Ishikawa (cell line): ENCODE measurements around the gene GTF3C5.

Source experiments
- CEBPB ChIP-seq: IDR thresholded peaks from 2 replicates; pipeline ENCODE4 v1.6.1; 2012
- CREB1 ChIP-seq: IDR thresholded peaks from 2 replicates; pipeline ENCODE4 v1.6.1; 2012; ENCODE audit warnings: low read depth
- EGR1 ChIP-seq: IDR thresholded peaks from 2 replicates; pipeline ENCODE4 v1.6.1; 2012
- EP300 ChIP-seq: IDR thresholded peaks from 2 replicates; pipeline ENCODE4 v1.6.1; 2012; ENCODE audit warnings: borderline replicate concordance
- FOXM1 ChIP-seq: IDR thresholded peaks from 2 replicates; pipeline ENCODE4 v1.6.1; 2012; ENCODE audit warnings: low read depth, borderline replicate concordance
- NFIC ChIP-seq: IDR thresholded peaks from 2 replicates; pipeline ENCODE4 v1.6.1; 2012
- RAD21 ChIP-seq: IDR thresholded peaks from 2 replicates; pipeline ENCODE4 v1.6.1; 2012; ENCODE audit warnings: low read depth
- TAF1 ChIP-seq: IDR thresholded peaks from 2 replicates; pipeline ENCODE4 v1.6.1; 2012; ENCODE audit warnings: low read depth, mild to moderate bottlenecking
- TCF12 ChIP-seq: IDR thresholded peaks from 2 replicates; pipeline ENCODE4 v1.6.1; 2012; ENCODE audit warnings: low read depth
- TEAD4 ChIP-seq: IDR thresholded peaks from 2 replicates; pipeline ENCODE4 v1.6.1; 2012
- YY1 ChIP-seq: IDR thresholded peaks from 2 replicates; pipeline ENCODE4 v1.6.1; 2012; ENCODE audit warnings: low read depth
- ZBTB7A ChIP-seq: IDR thresholded peaks from 2 replicates; pipeline ENCODE4 v1.6.1; 2012; ENCODE audit warnings: low read depth
- TF ChIP-seq, protein P1 (sequence below): IDR thresholded peaks from 2 replicates; pipeline ENCODE4 v1.6.1; 2012
- TF ChIP-seq, protein P2 (sequence below): IDR thresholded peaks from 2 replicates; pipeline ENCODE4 v1.6.1; 2012
- TF ChIP-seq, protein P3 (sequence below): IDR thresholded peaks from 2 replicates; pipeline ENCODE4 v1.6.1; 2012; ENCODE audit warnings: low read depth, mild to moderate bottlenecking

Gene GTF3C5

DNA sequence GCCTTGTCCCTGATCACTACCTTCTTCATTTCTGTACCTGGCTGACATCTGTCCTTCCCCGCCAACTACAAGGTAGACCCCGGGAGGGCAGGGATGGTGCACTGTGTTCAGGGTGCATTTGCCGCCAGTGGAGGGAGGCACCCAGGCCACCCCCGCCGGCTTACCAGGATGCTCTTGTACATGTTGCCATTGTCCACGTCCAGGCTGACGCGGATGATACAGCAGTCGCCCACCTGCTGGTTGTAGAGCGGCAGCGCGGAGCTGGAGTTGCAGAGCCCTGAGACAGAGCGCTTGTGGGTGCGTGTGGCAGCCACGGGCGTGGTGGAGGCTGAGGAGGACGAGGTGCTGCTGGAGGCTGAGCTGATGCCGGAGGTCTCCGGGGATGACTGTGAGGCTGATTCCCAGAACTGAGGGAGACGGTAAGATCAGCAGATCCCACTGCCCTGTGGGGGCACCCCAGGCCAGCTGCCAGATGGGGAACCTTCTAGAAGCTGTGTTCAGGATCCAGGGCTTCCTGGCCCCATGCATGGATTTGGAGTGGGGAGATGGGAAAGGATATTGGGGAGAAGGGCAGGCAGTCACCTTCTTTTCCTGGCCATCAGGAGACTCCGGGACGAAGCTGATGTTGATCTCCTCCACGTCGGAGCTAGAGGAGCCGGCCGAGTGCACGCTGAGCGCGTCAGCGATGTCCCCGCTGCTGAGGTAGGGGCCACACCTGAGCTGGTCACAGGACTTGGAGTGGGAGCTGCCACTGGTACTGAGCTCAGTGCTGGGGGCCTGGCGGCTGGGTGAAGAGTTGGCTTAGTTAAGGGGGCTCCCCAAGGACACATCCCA lies 70.8 kb downstream of the GTF3C5 start:
- TF ChIP-seq TCF12 = no peak
- TF ChIP-seq, protein P1, sequence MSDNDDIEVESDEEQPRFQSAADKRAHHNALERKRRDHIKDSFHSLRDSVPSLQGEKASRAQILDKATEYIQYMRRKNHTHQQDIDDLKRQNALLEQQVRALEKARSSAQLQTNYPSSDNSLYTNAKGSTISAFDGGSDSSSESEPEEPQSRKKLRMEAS = no peak
- no peak for TF ChIP-seq YY1
- no peak for TF ChIP-seq RAD21
- no peak for TF ChIP-seq TEAD4
- TF ChIP-seq EGR1 = no peak
- TF ChIP-seq CEBPB = no peak
- TF ChIP-seq EP300 = no peak
- no peak for TF ChIP-seq NFIC
- TF ChIP-seq TAF1 = no peak
- TF ChIP-seq FOXM1 = no peak
- TF ChIP-seq, protein P2, sequence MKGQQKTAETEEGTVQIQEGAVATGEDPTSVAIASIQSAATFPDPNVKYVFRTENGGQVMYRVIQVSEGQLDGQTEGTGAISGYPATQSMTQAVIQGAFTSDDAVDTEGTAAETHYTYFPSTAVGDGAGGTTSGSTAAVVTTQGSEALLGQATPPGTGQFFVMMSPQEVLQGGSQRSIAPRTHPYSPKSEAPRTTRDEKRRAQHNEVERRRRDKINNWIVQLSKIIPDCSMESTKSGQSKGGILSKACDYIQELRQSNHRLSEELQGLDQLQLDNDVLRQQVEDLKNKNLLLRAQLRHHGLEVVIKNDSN = no peak

DNA sequence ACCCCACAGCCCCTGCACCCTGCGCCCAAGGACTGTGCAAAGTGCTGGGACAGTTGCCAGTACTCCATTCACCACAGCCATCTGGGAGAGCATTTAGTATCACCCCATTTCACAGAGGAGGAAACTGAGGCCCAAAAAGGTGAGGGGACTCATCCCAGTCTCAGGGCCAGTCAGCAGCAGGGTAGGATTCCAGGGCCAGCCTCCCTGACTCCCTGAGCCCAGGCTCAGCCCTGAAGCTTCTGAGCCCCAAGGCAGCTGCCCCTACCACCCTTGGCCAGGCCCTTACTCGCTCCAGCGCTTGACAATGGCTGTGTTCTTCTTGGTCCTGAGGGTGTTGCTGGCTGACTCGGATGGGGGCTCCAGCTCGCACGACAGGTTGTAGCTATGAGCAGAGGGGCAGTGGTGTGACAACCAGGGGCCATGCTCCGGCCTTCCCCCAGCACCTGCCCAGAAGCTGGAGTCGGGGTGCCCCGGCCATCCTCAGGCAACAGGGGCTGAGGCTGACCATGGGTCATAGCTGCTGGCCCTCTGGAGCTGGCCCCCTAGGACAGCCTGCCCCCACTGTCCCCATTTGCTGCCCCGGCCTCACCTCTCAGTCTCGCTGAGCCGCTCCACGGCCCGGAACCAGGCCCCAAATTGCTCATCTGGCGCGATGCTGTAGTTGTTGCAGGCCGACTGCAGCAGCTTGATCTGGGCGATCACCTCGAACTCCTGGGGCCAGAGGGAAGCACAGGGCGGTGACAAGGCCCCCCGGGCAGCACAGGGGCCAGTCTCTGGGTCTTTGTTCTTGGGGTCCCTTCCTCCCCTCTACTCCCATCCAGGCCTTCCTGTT lies 71.6 kb downstream of the GTF3C5 start:
- TF ChIP-seq, protein P1 = no peak
- TF ChIP-seq TAF1 (no peak), EGR1 (no peak), EP300 (no peak), ZBTB7A (no peak), FOXM1 (no peak), TEAD4 (no peak), TCF12 (no peak), CEBPB (no peak), YY1 (no peak), RAD21 (no peak)
- TF ChIP-seq, protein P3, sequence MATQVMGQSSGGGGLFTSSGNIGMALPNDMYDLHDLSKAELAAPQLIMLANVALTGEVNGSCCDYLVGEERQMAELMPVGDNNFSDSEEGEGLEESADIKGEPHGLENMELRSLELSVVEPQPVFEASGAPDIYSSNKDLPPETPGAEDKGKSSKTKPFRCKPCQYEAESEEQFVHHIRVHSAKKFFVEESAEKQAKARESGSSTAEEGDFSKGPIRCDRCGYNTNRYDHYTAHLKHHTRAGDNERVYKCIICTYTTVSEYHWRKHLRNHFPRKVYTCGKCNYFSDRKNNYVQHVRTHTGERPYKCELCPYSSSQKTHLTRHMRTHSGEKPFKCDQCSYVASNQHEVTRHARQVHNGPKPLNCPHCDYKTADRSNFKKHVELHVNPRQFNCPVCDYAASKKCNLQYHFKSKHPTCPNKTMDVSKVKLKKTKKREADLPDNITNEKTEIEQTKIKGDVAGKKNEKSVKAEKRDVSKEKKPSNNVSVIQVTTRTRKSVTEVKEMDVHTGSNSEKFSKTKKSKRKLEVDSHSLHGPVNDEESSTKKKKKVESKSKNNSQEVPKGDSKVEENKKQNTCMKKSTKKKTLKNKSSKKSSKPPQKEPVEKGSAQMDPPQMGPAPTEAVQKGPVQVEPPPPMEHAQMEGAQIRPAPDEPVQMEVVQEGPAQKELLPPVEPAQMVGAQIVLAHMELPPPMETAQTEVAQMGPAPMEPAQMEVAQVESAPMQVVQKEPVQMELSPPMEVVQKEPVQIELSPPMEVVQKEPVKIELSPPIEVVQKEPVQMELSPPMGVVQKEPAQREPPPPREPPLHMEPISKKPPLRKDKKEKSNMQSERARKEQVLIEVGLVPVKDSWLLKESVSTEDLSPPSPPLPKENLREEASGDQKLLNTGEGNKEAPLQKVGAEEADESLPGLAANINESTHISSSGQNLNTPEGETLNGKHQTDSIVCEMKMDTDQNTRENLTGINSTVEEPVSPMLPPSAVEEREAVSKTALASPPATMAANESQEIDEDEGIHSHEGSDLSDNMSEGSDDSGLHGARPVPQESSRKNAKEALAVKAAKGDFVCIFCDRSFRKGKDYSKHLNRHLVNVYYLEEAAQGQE = no peak
- TF ChIP-seq, protein P2 = no peak

DNA sequence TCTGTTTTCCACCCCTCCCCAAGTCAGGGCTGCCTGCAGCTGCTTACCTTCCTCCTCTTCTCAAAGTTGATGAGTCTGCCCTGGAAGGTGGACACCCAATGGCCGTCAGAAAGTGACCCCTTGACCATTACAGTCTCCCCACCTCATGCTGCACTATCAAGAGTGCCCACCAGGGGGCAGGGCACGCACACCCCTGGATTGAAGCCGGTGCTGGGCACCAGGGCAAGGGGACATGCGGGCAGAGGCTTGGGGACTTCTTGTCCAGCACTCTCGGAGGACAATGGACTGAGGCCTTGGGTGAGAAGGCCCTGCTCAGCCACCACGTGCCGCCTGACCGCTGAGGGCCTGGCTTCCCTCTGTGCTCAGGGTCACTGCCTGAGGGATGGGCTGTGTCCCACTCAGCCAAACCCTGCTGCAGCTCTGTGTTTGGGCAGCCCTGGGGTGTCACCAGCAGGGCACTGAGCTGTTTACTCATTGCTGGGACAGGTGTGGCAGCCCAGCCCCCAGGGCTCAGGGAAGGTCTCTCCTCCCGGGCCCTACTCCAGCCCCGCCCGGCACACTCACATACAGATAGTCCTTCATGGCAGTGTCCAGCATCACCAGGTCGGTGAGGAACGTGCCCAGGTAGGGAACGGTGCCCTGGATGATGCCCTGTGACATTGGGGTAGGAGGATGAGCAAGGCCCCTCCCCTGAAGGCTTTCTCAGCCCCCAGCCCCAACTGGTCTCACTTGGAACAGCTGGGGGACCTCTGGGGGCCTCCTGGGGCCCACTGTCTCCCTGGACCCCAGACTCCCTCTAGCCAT lies 72.6 kb downstream of the GTF3C5 start:
- TF ChIP-seq RAD21 = peak; percentile 87
- TF ChIP-seq, protein P2 = no peak

DNA sequence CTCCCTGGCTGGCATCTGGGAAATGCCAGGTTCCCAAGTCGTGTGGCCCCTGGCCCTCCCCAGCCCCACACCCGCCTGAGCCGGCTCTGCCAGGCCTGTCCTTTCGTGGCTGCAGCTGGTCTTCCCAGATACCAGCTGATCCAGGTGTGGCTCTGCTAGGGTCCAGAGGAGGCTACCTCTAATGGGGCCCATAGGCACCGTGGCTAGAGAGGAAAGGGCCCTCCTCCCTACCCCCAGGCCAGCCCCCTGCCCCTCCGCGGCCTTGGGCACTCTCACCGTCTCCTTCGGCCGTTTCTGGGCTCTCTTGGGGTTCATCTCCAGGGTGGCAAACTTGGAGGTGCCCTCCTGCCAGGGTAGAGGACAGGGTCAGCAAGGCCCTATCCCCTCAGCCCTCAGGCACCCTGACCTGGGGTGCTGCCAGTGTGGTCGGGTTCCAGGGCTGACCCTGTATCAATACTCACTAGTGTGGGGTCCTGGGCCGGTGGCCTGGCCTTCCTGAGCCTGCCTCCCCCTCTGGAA lies 73.2 kb downstream of the GTF3C5 start:
- TF ChIP-seq TCF12 = no peak
- no peak for TF ChIP-seq NFIC
- no peak for TF ChIP-seq CREB1
- no peak for TF ChIP-seq FOXM1
- TF ChIP-seq TEAD4 = no peak
- TF ChIP-seq YY1 = no peak
- TF ChIP-seq EP300 = no peak

DNA sequence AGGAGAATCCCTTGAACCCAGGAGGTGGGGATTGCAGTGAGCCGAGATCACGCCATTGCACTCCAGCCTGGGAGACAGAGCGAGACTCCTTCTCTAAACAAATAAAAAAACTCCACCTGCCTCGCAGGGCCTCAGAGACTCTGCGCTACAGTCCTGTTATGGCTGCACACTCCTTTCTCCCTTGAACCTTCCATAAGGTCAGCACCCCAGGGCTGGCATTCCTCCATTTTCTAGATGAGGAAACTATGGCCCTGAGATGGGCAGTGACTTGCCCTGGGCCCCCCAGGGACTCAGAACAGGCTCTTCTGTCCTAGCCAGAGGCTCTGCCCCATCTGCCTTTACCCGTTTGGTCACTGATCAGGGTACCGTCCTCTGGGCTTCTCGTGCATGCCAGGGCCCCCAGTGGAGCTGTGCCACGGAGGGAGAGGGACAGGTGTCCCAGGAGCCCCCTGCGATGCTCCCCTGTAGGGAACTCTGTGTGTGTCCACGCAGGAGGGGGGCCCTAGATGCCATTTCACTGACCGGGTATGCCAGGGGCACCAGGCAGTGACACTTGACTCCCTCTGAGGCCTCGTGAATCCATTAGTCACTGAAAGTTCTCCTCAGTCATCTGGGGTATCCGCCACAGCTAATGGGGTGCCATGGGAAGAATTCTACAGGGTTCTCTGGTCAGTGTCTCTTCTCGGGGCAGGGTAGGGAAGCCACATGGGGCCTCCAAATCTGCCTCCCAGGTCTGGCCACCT lies 74.1 kb downstream of the GTF3C5 start:
- TF ChIP-seq ZBTB7A (no peak), FOXM1 (no peak), CEBPB (no peak), CREB1 (no peak), EP300 (no peak), TAF1 (no peak)

DNA sequence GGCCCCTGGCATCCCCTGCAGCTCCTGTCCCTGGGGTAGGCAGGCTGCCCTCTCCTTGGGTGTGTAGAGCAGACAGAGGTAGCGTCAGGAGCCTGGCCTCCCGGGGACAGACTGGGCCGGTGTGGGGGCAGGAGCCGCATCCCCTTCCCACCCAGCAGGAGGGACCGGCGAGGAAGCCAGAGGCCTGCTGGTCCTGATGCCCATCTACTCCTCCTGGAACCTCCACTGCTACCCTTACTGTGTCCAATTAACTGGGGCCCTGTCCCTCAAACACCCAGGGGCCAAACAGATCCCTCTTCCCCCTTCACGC lies 74.6 kb downstream of the GTF3C5 start:
- TF ChIP-seq EGR1 (no peak), FOXM1 (no peak), TAF1 (no peak), TEAD4 (no peak), YY1 (no peak), RAD21 (no peak), TCF12 (no peak), EP300 (no peak), CREB1 (no peak), NFIC (no peak), CEBPB (no peak), ZBTB7A (no peak)
- TF ChIP-seq, protein P1 = no peak
- TF ChIP-seq, protein P3 = no peak
- TF ChIP-seq, protein P2 = no peak
